Raji (cell line): ENCODE results near the gene DGKE.

ENCODE experiments used
- POLR2A ChIP-seq: IDR thresholded peaks from 2 replicates; pipeline ENCODE4 v1.6.1; 2011; ENCODE audit warnings: low read depth, low read length, control low read depth; ENCODE audit not compliant: insufficient read depth

Gene DGKE

GRCh38 chr17:56861899-56862298, 27.9 kb downstream of the DGKE start:
- no peak for TF ChIP-seq POLR2A

GRCh38 chr17:56863974-56864373, 30.0 kb downstream of the DGKE start:
- no peak for TF ChIP-seq POLR2A

GRCh38 chr17:56866076-56866475, 32.1 kb downstream of the DGKE start:
- TF ChIP-seq POLR2A, result no peak

GRCh38 chr17:56866496-56866895, 32.5 kb downstream of the DGKE start:
- no peak for TF ChIP-seq POLR2A

- no peak for TF ChIP-seq POLR2A
Observed at GRCh38 chr17:56867948-56868376, 34.0 kb downstream of the DGKE start.

GRCh38 chr17:56868716-56869115, 34.8 kb downstream of the DGKE start:
- TF ChIP-seq POLR2A, result no peak

- TF ChIP-seq POLR2A, result no peak
Observed at GRCh38 chr17:56870081-56870651, 36.2 kb downstream of the DGKE start.

GRCh38 chr17:56876766-56877179, 42.8 kb downstream of the DGKE start:
- no peak for TF ChIP-seq POLR2A

- no peak for TF ChIP-seq POLR2A
Observed at GRCh38 chr17:56879280-56879679, 45.3 kb downstream of the DGKE start.

- no peak for TF ChIP-seq POLR2A
Observed at GRCh38 chr17:56880133-56880532, 46.2 kb downstream of the DGKE start.

GRCh38 chr17:56880571-56880970, 46.6 kb downstream of the DGKE start:
- TF ChIP-seq POLR2A, result no peak

- no peak for TF ChIP-seq POLR2A
Observed at GRCh38 chr17:56881685-56882295, 47.8 kb downstream of the DGKE start.

- no peak for TF ChIP-seq POLR2A
Observed at GRCh38 chr17:56883616-56884015, 49.7 kb downstream of the DGKE start.

- TF ChIP-seq POLR2A, result no peak
Observed at GRCh38 chr17:56884483-56885311, 50.7 kb downstream of the DGKE start.

- TF ChIP-seq POLR2A, result no peak
Observed at GRCh38 chr17:56885312-56885657, 51.3 kb downstream of the DGKE start.

- no peak for TF ChIP-seq POLR2A
Observed at GRCh38 chr17:56886288-56886731, 52.4 kb downstream of the DGKE start.
